WTC11 (cell line): Measurements from ENCODE around the gene ZFR. TPM values are rescaled to one million over a fixed set of nuclear protein-coding genes. Genes with fewer than 3 reads are reported as not detected.

Source experiments
- ATAC-seq: fragments of 200-7000 bp; cut with Tn5 transposase; 2 replicates; pipeline ENCODE4 v1.10.0; 2021; ENCODE audit warnings: mild to moderate bottlenecking, moderate library complexity
- CTCF ChIA-PET: fragments of 300-600 bp; sonication (Branson Sonifier 250); formaldehyde crosslinking; loops from one replicate; lab custom pipeline; 2021; ENCODE audit warnings: antibody characterized with exemption; lab: Charles Lee
- POLR2A ChIA-PET: fragments of 350-600 bp; sonication (Branson Sonifier 250); formaldehyde crosslinking; loops from one replicate; lab custom pipeline; 2021; ENCODE audit warnings: antibody characterized with exemption; lab: Charles Lee
- DNase-seq: peaks from one replicate; pipeline ENCODE4 v3.0.0; 2021; ENCODE audit warnings: low spot score
- H3K27ac Mint-ChIP-seq: 2 replicates; pipeline ENCODE4 v1.8.0; 2021; ENCODE audit warnings: mixed read lengths
- H3K27me3 Mint-ChIP-seq: 2 replicates; pipeline ENCODE4 v1.8.0; 2021; ENCODE audit warnings: low read depth, mild to moderate bottlenecking, moderate library complexity, mixed read lengths
- H3K36me3 Mint-ChIP-seq: 2 replicates; pipeline ENCODE4 v1.8.0; 2021; ENCODE audit warnings: mixed read lengths
- H3K4me1 Mint-ChIP-seq: 2 replicates; pipeline ENCODE4 v1.8.0; 2022; ENCODE audit warnings: mixed read lengths
- H3K4me3 Mint-ChIP-seq: 2 replicates; pipeline ENCODE4 v1.8.0; 2021; ENCODE audit warnings: mild to moderate bottlenecking, moderate library complexity, mixed read lengths
- H3K9me3 Mint-ChIP-seq: 2 replicates; pipeline ENCODE4 v1.8.0; 2021; ENCODE audit warnings: mixed read lengths
- ATF1 ChIP-seq: sonication (generic); formaldehyde crosslinking; IDR thresholded peaks from 2 replicates; pipeline ENCODE4 v1.8.1; 2023; ENCODE audit warnings: mild to moderate bottlenecking, moderate library complexity, missing genetic modification reagents
- ATF6 ChIP-seq: sonication (generic); formaldehyde crosslinking; IDR thresholded peaks from 2 replicates; pipeline ENCODE4 v1.8.1; 2023; ENCODE audit warnings: mild to moderate bottlenecking, missing genetic modification reagents
- CBFB ChIP-seq: sonication (generic); formaldehyde crosslinking; IDR thresholded peaks from 2 replicates; pipeline ENCODE4 v1.8.1; 2022; ENCODE audit warnings: mild to moderate bottlenecking, low read depth, missing genetic modification reagents
- CREM ChIP-seq: sonication (generic); formaldehyde crosslinking; IDR thresholded peaks from 2 replicates; pipeline ENCODE4 v1.8.1; 2022; ENCODE audit warnings: mild to moderate bottlenecking, missing genetic modification reagents, moderate library complexity
- E2F4 ChIP-seq: sonication (generic); formaldehyde crosslinking; IDR thresholded peaks from 2 replicates; pipeline ENCODE4 v1.8.1; 2022; ENCODE audit warnings: low read depth, mild to moderate bottlenecking, moderate library complexity, missing genetic modification reagents, borderline replicate concordance
- ELF4 ChIP-seq: sonication (generic); formaldehyde crosslinking; IDR thresholded peaks from 2 replicates; pipeline ENCODE4 v1.8.1; 2022; ENCODE audit warnings: low read depth, mild to moderate bottlenecking, moderate library complexity, missing genetic modification reagents
- FOXJ3 ChIP-seq: sonication (generic); formaldehyde crosslinking; IDR thresholded peaks from 2 replicates; pipeline ENCODE4 v1.9.0; 2021; ENCODE audit warnings: missing genetic modification reagents, mild to moderate bottlenecking, borderline replicate concordance
- GABPB1 ChIP-seq: sonication (generic); formaldehyde crosslinking; IDR thresholded peaks from 2 replicates; pipeline ENCODE4 v1.8.1; 2023; ENCODE audit warnings: mild to moderate bottlenecking, missing genetic modification reagents
- GRHL2 ChIP-seq: fragments of 250-450 bp; sonication (Bioruptor Pico); IDR thresholded peaks from 2 replicates; pipeline ENCODE4 v1.8.0; 2022; ENCODE audit warnings: mild to moderate bottlenecking, moderate library complexity; ENCODE audit not compliant: insufficient replicate concordance, severe bottlenecking
- GTF2I ChIP-seq: fragments of 250-450 bp; sonication (Bioruptor Pico); conservative IDR thresholded peaks from 2 replicates; pipeline ENCODE4 v1.4.0; 2021; ENCODE audit warnings: mild to moderate bottlenecking
- HMGA2 ChIP-seq: fragments of 250-450 bp; sonication (Bioruptor Pico); IDR thresholded peaks from 2 replicates; pipeline ENCODE4 v1.4.0; 2021; ENCODE audit warnings: mild to moderate bottlenecking, moderate library complexity
- IRF1 ChIP-seq: sonication (generic); formaldehyde crosslinking; IDR thresholded peaks from 2 replicates; pipeline ENCODE4 v1.8.0; 2023; ENCODE audit warnings: missing genetic modification reagents
- IRF2 ChIP-seq: sonication (generic); formaldehyde crosslinking; IDR thresholded peaks from 2 replicates; pipeline ENCODE4 v1.8.0; 2022; ENCODE audit warnings: low read depth, missing genetic modification reagents, borderline replicate concordance
- JAZF1 ChIP-seq: fragments of 250-450 bp; sonication (Bioruptor Pico); IDR thresholded peaks from 2 replicates; pipeline ENCODE4 v1.9.0; 2021; ENCODE audit warnings: moderate library complexity, mild to moderate bottlenecking, inconsistent platforms
- MXD4 ChIP-seq: fragments of 250-450 bp; sonication (Bioruptor Pico); IDR thresholded peaks from 2 replicates; pipeline ENCODE4 v1.8.0; 2021; ENCODE audit warnings: mild to moderate bottlenecking, moderate library complexity, borderline replicate concordance
- MYBL2 ChIP-seq: sonication (generic); formaldehyde crosslinking; IDR thresholded peaks from 2 replicates; pipeline ENCODE4 v1.8.1; 2023; ENCODE audit warnings: mild to moderate bottlenecking, moderate library complexity, missing genetic modification reagents
- NR2C2 ChIP-seq: sonication (generic); formaldehyde crosslinking; IDR thresholded peaks from 2 replicates; pipeline ENCODE4 v1.8.0; 2022; ENCODE audit warnings: mild to moderate bottlenecking, missing genetic modification reagents
- SMAD3 ChIP-seq: sonication (generic); formaldehyde crosslinking; IDR thresholded peaks from 2 replicates; pipeline ENCODE4 v1.8.0; 2022; ENCODE audit warnings: missing genetic modification reagents, mild to moderate bottlenecking, borderline replicate concordance
- SP1 ChIP-seq: sonication (generic); formaldehyde crosslinking; conservative IDR thresholded peaks from 2 replicates; pipeline ENCODE4 v1.8.1; 2022; ENCODE audit warnings: missing genetic modification reagents
- TP53 ChIP-seq: sonication (generic); formaldehyde crosslinking; IDR thresholded peaks from 2 replicates; pipeline ENCODE4 v1.8.1; 2023; ENCODE audit warnings: mild to moderate bottlenecking, missing genetic modification reagents
- ZBTB21 ChIP-seq: sonication (generic); formaldehyde crosslinking; IDR thresholded peaks from 2 replicates; pipeline ENCODE4 v1.8.1; 2023; ENCODE audit warnings: mild to moderate bottlenecking, missing genetic modification reagents, borderline replicate concordance
- ZNF121 ChIP-seq: sonication (generic); formaldehyde crosslinking; IDR thresholded peaks from 2 replicates; pipeline ENCODE4 v1.8.0; 2023; ENCODE audit warnings: missing genetic modification reagents
- ZNF232 ChIP-seq: sonication (generic); formaldehyde crosslinking; IDR thresholded peaks from 2 replicates; pipeline ENCODE4 v1.8.0; 2022; ENCODE audit warnings: mild to moderate bottlenecking, missing genetic modification reagents
- ZNF263 ChIP-seq: sonication (generic); formaldehyde crosslinking; IDR thresholded peaks from 2 replicates; pipeline ENCODE4 v1.8.1; 2022; ENCODE audit warnings: low read depth, mild to moderate bottlenecking, moderate library complexity, missing genetic modification reagents
- ZNF423 ChIP-seq: fragments of 250-450 bp; sonication (Bioruptor Pico); IDR thresholded peaks from 2 replicates; pipeline ENCODE4 v2.1.2; 2022; ENCODE audit warnings: mild to moderate bottlenecking, moderate library complexity
- total RNA-seq: library from RNA; stranded (reverse); gene quantifications from 3 replicates; pipeline ENCODE4 v1.2.3, GENCODE V29; 2021
- TF ChIP-seq, protein P1 (sequence below): sonication (generic); formaldehyde crosslinking; IDR thresholded peaks from 2 replicates; pipeline ENCODE4 v1.8.1; 2022; ENCODE audit warnings: missing genetic modification reagents, borderline replicate concordance
- TF ChIP-seq, protein P2 (sequence below): fragments of 250-450 bp; sonication (Bioruptor Pico); IDR thresholded peaks from 2 replicates; pipeline ENCODE4 v1.9.0; 2021; ENCODE audit warnings: moderate library complexity, mild to moderate bottlenecking, inconsistent platforms, borderline replicate concordance
- TF ChIP-seq, protein P3 (sequence below): sonication (generic); formaldehyde crosslinking; IDR thresholded peaks from 2 replicates; pipeline ENCODE4 v1.8.1; 2022; ENCODE audit warnings: mild to moderate bottlenecking, missing genetic modification reagents, moderate library complexity, borderline replicate concordance

The ZFR gene
- total RNA-seq, 1 experiment from 2014 or later: 64.5 TPM

DNA sequence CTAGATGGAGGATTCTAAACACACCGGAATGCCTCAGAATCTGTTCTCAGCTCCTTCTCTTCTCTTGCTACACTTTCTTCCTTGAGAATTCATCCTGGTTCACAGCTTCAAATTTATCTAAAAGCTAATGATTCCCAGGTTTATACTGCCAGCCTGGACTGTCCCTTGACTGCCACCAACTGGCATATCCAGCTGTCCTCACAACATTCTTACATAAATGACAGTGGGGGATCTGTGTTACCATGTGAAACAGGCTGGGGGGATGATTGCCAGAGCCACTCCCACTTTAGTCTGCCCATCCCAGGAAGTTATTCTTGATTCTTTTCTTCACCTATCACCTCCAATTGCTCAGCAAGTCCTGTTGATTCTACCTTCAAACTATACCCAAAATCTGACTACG lies 27.2 kb upstream of the ZFR start:
- H3K4me1 Mint-ChIP-seq: peaks cover 19% of the 10 kb centered on the region
- no peak overlapping the region for H3K27ac Mint-ChIP-seq
- ATAC-seq: peak; percentile 48
- POLR2A ChIA-PET: interaction anchor here (0.6 kb wide), 1 partner anchor 29 kb away, joined by 4 read pairs; no protein-coding TSS in a partner anchor
- CTCF ChIA-PET: interaction anchor here (1.2 kb wide), 1 partner anchor 18 kb away, joined by 5 read pairs; no protein-coding TSS in a partner anchor
- no peak overlapping the region for H3K4me3 Mint-ChIP-seq
- TF ChIP-seq ZNF121 (CRISPR knock-in tag) (no peak), FOXJ3 (no peak), ZNF263 (no peak), MYBL2 (no peak), SP1 (CRISPR knock-in tag) (no peak), NR2C2 (no peak), E2F4 (CRISPR knock-in tag) (no peak), MXD4 (CRISPR knock-in tag) (no peak), JAZF1 (CRISPR knock-in tag) (no peak), ATF1 (no peak), HMGA2 (CRISPR knock-in tag) (no peak), IRF1 (CRISPR knock-in tag) (no peak), CREM (no peak), ZNF232 (CRISPR knock-in tag) (no peak), ATF6 (CRISPR knock-in tag) (no peak), CBFB (CRISPR knock-in tag) (no peak), GABPB1 (CRISPR knock-in tag) (no peak), IRF2 (CRISPR knock-in tag) (no peak)
- TF ChIP-seq, protein P1, sequence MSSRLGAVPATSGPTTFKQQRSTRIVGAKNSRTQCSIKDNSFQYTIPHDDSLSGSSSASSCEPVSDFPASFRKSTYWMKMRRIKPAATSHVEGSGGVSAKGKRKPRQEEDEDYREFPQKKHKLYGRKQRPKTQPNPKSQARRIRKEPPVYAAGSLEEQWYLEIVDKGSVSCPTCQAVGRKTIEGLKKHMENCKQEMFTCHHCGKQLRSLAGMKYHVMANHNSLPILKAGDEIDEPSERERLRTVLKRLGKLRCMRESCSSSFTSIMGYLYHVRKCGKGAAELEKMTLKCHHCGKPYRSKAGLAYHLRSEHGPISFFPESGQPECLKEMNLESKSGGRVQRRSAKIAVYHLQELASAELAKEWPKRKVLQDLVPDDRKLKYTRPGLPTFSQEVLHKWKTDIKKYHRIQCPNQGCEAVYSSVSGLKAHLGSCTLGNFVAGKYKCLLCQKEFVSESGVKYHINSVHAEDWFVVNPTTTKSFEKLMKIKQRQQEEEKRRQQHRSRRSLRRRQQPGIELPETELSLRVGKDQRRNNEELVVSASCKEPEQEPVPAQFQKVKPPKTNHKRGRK (CRISPR knock-in tag): no peak
- TF ChIP-seq, protein P2, sequence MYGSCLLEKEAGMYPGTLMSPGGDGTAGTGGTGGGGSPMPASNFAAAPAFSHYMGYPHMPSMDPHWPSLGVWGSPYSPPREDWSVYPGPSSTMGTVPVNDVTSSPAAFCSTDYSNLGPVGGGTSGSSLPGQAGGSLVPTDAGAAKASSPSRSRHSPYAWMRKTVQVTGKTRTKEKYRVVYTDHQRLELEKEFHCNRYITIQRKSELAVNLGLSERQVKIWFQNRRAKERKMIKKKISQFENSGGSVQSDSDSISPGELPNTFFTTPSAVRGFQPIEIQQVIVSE (CRISPR knock-in tag): no peak
- TF ChIP-seq, all 79 proteins: peak for 0
- DNase-seq: no peak
- Mint-ChIP-seq H3K27me3 (peaks cover 3% of the 10 kb centered on the region), H3K9me3 (peaks cover 7% of the 10 kb centered on the region; the same call in 1 of the 2 replicates), H3K36me3 (no peaks in the 10 kb centered on the region)

DNA sequence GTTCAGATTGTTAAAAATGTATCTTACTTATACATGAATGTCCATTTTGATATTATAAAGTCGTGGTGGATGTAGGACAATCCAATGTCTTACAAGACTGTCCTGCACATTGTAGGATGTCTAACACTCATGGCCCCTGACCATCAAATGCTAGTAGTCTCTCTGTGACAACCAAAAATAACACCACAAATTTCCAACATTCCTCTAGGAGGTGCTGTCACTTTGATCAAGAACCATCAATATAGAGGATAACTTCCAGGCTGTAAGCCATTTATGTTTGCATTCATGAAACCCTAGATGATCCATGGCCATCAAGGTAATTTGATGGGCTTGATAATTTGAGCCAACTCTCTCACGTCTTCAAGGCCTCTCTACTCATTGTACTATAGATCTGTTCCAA lies 20.5 kb upstream of the ZFR start:
- H3K9me3 Mint-ChIP-seq: 0 out of 2 replicates have a peak, but pooled peaks cover 3% of the 10 kb centered on the region
- no peaks in the 10 kb centered on the region for H3K36me3 Mint-ChIP-seq
- no peaks in the 10 kb centered on the region for H3K27me3 Mint-ChIP-seq
- H3K4me3 Mint-ChIP-seq: no peak overlapping the region
- CTCF ChIA-PET: interaction anchor here (1.0 kb wide), 1 partner anchor 9 kb away, joined by 3 read pairs; no protein-coding TSS in a partner anchor
- no peak for ATAC-seq
- peaks cover 6% of the 10 kb centered on the region for H3K4me1 Mint-ChIP-seq
- TF ChIP-seq IRF1 (CRISPR knock-in tag) (no peak), ZNF232 (CRISPR knock-in tag) (no peak), ZNF423 (no peak), ELF4 (CRISPR knock-in tag) (no peak), HMGA2 (CRISPR knock-in tag) (no peak), SMAD3 (no peak), TP53 (CRISPR knock-in tag) (no peak), GTF2I (CRISPR knock-in tag) (no peak), CREM (no peak), NR2C2 (no peak), GRHL2 (CRISPR knock-in tag) (no peak), ZNF263 (no peak), ZBTB21 (CRISPR knock-in tag) (no peak)
- TF ChIP-seq, protein P3, sequence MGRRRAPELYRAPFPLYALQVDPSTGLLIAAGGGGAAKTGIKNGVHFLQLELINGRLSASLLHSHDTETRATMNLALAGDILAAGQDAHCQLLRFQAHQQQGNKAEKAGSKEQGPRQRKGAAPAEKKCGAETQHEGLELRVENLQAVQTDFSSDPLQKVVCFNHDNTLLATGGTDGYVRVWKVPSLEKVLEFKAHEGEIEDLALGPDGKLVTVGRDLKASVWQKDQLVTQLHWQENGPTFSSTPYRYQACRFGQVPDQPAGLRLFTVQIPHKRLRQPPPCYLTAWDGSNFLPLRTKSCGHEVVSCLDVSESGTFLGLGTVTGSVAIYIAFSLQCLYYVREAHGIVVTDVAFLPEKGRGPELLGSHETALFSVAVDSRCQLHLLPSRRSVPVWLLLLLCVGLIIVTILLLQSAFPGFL (CRISPR knock-in tag): no peak
- TF ChIP-seq, all 79 proteins: peak for 0
- POLR2A ChIA-PET: no interaction called here
- no peak overlapping the region for H3K27ac Mint-ChIP-seq
- DNase-seq: no peak
